Right forelimb (tissue), 1 donor: ENCODE data around the gene CDYL2.

Experiments used
- DNase-seq: peaks from one replicate; pipeline ENCODE4 v3.0.0-alpha.2; 2018

The CDYL2 gene

GRCh38 chr16:80703131-80704071 is 101.0 kb downstream of the CDYL2 start:
- no peak for DNase-seq

- DNase-seq: no peak
Observed at GRCh38 chr16:80702696-80703095, 101.7 kb downstream of the CDYL2 start.

- no peak for DNase-seq
Observed at GRCh38 chr16:80700558-80700957, 103.8 kb downstream of the CDYL2 start.

GRCh38 chr16:80695020-80695419 is 109.4 kb downstream of the CDYL2 start:
- no peak for DNase-seq

DNA sequence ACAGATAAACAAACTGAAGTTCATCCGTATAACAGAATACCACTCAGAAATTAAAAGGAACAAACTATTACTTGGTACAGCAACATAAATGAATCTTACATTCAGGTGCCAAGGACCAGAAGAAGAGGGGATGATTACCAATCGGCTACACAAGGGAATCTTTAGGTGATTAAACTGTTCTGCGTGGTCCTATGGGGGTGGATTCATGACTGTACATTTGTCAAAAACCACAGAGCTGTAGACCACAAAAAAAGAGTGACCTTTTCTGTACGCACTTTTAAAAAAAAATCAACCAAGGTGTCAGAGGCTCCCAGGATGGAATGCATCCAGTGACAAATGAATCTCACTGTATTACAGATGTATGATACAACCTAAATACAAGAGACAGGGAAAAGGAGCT is 110.8 kb downstream of the CDYL2 start:
- no peak for DNase-seq

GRCh38 chr16:80692270-80692669 is 112.1 kb downstream of the CDYL2 start:
- DNase-seq: no peak

- no peak for DNase-seq
Observed at GRCh38 chr16:80691111-80691741, 113.2 kb downstream of the CDYL2 start.

DNA sequence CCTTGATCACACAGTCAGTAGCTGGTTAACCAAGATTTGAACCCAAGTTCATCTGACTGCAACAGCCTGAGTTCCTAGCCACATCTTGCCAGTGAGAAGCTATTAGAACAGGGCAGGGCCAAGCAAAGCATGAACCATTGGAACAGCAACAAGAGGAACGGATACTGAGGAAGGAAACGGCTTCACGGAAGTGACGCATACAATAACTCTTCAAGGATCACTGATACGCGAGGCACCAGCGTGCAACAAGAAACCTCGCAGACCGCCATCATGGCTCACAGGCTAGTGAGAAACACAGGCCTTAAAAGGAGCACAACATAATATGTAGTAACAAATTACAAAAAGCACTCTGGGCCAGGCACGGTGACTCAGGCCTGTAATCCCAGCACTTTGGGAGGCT is 114.9 kb downstream of the CDYL2 start:
- no peak for DNase-seq

DNA sequence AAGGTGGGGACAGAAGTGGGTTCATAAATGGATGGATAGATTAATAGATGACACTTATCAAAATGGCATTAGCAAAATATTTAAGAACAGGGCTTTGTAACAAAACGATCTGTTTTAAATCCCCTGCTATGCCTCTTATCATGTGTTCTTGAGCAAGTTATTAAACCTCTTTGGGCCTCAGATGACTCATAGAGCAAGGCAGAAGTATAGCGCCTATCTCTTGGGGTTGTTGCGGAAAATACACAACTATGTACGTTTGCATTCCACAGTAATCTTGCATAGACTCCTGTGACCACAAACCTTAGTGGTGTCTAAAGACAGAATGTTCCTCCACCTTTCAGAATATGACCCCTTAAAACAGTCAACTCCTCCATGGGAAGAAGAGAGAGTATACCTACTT is 116.8 kb downstream of the CDYL2 start:
- no peak for DNase-seq

DNA sequence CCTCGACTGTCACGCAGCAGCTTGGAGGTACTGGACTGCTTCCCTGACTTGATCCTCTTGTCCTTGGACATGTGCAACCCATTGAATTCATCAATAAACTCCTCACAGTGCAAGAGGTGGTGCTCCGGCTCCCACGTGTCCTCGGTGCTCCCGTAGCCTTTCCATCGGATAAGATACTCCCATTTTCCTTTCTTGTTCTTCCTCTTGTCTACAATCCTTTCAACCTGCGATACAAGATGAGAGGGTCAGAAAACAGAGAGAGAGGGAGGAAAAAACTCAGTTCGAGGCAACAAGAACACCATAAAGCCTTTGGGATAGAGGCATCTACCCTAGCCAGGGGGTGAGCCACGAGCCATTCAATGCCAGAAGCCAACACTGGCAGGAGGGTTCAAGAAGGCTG is 119.5 kb downstream of the CDYL2 start:
- no peak for DNase-seq

GRCh38 chr16:80684136-80684765 is 120.1 kb downstream of the CDYL2 start:
- DNase-seq: no peak

DNA sequence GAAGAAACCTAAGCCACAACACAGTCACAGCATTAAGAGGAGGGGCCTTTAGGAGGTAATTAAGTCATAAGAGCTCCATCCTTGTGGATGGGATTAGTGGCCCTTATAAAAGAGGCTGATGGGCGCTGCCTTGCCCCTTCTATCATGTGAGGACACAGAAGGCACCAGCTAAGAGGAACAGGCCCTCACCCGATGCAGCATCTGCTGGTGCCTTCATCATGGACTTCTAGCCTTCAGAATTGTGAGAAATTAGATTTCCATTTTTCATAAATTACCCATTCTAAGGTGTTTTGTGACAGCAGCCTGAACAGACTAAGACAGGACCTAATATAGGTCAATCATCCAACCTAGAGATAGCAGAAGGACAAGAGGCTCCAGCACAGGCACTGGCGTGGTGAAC is 120.8 kb downstream of the CDYL2 start:
- no peak for DNase-seq

- DNase-seq: no peak
Observed at GRCh38 chr16:80682421-80683070, 121.9 kb downstream of the CDYL2 start.

DNA sequence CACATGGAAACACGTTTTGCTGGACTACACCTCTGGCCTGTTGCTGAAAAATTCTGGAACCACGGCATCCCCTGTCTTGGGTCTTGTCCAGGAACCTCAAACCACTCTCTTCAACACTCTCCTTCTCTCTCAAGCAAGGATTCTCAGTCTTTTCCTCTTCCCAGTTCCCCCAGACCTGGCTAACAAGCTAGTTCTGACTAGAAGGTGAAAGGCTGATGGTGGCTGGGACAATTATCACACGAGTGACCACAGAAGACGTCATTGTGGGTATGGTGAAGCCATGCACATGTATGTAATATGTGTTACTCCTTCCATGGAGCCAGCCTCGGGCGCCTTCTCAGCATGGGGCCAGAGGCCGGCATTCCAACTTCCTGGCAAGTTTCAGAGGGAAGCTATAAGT is 123.0 kb downstream of the CDYL2 start:
- no peak for DNase-seq

- no peak for DNase-seq
Observed at GRCh38 chr16:80680839-80681238, 123.6 kb downstream of the CDYL2 start.

GRCh38 chr16:80680046-80680445 is 124.4 kb downstream of the CDYL2 start:
- DNase-seq: no peak

DNA sequence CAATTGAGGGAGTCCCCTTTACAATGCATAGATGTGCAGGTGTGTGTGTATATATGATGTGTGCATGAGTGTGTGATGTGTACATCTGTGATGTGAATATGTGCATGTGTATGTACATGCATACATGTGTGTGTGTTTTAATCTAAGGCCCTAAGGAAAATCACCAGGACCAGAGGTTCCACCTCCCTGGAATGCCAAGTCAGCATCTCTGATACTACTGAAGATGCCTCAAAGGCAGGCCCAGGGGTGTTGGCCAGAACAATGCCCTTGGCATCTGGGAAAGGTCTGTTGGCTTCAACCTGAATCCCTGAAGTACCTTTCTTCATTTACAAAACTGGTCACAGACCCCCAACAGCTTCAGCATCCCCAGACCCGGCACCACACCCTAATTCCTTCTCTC is 129.5 kb downstream of the CDYL2 start:
- DNase-seq: no peak

DNA sequence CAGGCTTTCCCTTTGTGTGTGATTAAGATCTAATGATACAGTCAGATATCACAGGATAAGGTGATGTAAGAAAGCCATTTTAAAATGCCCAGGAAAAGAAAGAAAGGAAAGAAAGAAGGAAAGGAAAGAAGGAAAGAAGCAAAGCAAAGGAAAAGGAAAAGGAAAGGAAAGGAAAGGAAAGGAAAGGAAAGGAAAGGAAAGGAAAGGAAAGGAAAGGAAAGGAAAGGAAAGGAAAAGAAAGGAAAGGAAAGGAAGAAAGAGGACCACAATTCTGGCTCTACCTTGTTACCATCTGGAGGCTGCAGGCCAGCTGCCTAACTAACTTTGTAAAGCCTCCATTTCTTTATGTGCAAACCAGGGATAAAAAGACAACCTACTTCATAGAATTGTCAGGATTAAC is 132.0 kb downstream of the CDYL2 start:
- no peak for DNase-seq

DNA sequence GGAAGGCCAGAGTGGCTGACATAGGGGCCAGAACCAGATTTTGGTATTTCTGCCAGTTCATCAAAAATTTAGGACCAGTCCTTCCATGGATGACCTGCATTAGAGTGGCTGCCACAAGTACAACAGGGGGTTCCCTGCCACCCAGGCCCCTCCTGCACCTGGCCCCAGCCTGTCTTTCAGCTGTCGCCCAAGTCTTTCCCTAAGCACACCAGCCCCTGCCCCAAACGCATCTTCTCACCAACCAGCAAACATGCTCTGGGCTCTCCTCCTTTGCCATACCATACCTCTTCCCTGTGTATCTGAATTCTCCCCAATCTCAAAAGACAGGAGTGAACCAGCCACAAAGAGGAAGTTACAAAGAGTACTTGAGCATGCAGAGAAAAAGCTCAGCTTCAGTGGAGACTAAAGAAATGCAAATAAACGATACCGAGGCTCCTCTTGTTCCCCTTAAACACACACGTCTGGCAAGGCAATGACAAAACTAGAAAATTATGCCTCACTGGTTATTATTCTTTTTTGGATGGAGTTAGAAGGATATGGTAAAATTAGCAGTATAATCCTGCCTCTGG is 133.0 kb downstream of the CDYL2 start:
- no peak for DNase-seq

DNA sequence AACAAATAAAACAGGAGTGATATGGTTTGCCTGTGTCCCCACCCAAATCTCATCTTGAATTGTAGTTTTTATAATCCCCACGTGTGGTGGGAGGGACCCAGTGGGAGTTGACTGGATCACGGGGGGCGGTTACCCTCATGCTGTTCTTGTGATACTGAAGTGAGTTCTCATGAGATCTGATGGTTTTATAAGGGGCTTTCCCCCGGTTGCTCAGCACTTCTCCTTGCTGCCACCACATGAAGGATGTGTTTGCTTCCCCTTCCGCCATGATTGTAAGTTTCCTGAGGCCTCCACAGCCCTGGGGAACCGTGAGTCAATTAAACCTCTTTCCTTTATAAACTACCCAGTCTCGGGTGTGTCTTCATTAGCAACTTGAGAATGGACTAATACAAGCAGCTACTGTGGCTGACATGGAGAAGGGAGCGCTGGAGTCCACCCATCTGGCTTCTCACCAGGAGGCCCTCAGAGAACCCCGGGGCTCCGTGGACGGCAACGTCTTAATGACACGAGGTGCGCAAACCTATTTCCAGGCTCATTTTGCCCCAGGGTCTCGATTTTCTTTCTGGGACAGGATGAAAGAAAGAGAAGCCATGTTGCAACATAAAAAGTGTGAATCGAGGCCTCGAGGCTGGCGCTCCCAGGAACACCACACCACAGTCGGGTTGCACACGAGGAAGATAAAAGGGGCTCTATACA is 134.1 kb downstream of the CDYL2 start:
- DNase-seq: no peak

DNA sequence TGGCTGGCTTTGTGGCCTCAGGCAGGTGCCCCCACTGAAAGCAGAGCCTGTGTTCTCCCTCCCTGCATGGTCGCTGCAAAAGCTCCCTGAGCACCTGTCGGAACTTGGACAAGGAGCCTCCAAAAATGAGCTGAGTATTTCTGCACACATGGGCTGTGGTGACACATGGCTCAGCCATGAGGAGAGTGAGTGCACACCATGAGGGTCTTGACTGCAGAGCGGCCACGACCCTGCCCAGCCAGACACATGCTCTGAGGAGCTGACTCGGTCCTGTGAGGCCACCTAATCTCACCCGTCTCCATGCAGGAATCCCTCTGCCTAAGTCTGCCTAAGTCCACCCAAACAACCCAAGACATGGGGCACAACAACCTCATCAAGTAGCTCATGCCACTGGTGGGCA is 134.7 kb downstream of the CDYL2 start:
- DNase-seq: no peak

DNA sequence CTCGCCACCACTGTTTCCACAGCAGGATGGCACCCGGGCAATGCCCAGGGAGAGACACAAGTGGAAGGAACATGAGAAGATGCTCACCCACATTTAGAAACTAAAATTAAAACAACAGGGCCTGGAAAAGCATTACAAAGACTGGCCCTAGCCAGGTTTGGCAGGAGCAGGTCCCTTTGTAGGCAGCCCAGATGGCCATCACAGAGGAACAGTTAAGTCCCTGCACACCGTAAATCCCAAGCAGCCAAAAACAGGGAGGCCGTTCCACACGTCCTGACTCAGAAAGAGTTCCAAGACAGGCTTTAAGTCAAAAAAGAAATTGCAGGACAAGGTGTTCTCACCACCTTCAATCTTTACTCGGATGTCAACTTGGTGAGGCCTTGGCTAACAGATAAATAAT is 136.5 kb downstream of the CDYL2 start:
- no peak for DNase-seq

DNA sequence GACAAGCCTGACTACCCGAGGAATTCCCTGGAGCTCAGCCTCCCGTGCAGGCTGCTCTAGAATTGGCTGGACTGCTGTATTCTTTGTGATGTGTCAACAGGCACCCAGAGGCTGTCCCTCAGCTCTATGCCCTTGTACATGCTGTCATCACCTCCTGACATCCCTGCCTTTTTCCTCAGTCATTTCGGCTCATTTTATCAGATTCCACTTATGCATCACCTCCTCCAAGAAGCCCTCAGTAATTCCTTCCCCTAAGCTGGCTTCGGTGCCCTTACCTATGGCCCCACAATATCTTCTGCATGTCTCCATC is 137.2 kb downstream of the CDYL2 start:
- DNase-seq: no peak
